Mesenteric fat pad (tissue), 1 donor: ENCODE results near the gene ILDR1. TPM values are rescaled to one million over a fixed set of nuclear protein-coding genes. Genes with fewer than 3 reads are reported as not detected.

ENCODE experiments used
- DNase-seq: peaks from one replicate; pipeline ENCODE4 v3.0.0-alpha.2; 2020; ENCODE audit warnings: low spot score
- total RNA-seq: library from RNA; stranded (reverse); fragmentation: NEBNext Ultra II Directional; extraction: Animal tissue kit (Norgen Biotek cat#: 25700); gene quantifications from one replicate; pipeline ENCODE4 v1.2.1, GENCODE V29; 2021
- donor health status: DM: yes; HTN: yes; CAD: no.

ILDR1 gene
- total RNA-seq, 1 donor from 2014 or later = not detected

GRCh38 chr3:121994551-121994950 lies 27.5 kb downstream of the ILDR1 start:
- DNase-seq = no peak

- no peak for DNase-seq
These were observed 29.2 kb downstream of the ILDR1 start for GRCh38 chr3:121992601-121993560.

- DNase-seq = no peak
These were observed 32.1 kb downstream of the ILDR1 start for GRCh38 chr3:121989943-121990342.

GRCh38 chr3:121988146-121988545 lies 33.9 kb downstream of the ILDR1 start:
- no peak for DNase-seq

DNA sequence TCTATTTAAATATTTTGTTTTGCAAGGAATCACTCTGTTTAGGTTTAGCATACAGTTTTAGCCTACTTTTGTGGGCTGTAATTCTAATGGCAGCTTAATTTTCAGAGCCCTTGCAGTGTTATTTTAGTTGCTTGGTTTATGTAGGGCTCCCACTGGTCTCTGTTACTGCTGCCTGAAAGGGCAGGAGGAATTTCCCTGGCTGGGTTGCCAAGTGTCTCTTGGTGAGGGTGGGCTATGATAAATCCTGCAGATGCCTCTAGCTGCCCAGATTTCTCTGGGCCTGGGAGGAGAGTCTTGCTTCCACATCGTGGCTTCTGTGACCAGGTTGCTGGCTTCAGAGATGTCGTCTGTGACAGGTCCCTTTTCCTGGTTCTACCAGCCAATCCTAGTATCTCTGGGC lies 36.2 kb downstream of the ILDR1 start:
- DNase-seq = no peak

DNA sequence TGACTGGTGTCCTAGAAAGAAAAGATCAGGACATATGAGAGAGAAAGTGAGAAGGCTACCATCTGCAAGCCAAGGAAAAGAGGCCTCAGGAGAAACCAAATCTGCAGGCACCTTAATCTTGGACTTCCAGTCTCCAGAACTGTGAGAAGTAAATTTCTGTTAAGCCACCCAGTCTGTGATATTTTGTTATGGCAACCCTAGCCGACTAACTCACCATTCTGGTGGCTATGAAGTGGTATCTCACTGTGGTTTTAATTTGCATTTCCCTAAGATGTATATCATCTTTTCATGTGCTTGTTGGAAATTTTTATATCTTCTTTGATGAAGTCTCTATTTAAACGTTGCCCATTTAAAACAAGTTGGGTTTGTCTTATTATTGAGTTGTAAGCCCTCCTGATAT lies 40.6 kb downstream of the ILDR1 start:
- no peak for DNase-seq

DNA sequence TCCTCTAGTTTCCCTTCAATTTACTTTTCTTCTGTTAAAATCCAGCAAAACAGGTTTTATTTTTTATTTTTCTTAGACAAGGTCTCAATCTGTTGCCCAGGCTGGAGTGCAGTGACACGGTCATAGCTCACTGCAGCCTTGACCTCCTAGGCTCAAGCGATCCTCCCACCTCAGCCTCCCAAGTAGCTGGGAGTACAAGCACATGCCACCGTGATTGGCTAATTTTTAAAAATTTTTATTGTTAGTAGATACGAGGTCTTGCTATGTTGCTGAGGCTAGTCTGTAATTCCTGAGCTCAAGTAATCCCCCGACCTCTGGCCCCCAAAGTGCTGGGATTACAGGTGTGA lies 41.6 kb downstream of the ILDR1 start:
- no peak for DNase-seq

- DNase-seq = no peak
These were observed 42.2 kb downstream of the ILDR1 start for GRCh38 chr3:121979734-121980449.

- no peak for DNase-seq
These were observed 42.8 kb downstream of the ILDR1 start for GRCh38 chr3:121979246-121979645.

- DNase-seq = no peak
These were observed 45.3 kb downstream of the ILDR1 start for GRCh38 chr3:121976727-121977126.

GRCh38 chr3:121975702-121976302 lies 46.2 kb downstream of the ILDR1 start:
- DNase-seq = no peak

DNA sequence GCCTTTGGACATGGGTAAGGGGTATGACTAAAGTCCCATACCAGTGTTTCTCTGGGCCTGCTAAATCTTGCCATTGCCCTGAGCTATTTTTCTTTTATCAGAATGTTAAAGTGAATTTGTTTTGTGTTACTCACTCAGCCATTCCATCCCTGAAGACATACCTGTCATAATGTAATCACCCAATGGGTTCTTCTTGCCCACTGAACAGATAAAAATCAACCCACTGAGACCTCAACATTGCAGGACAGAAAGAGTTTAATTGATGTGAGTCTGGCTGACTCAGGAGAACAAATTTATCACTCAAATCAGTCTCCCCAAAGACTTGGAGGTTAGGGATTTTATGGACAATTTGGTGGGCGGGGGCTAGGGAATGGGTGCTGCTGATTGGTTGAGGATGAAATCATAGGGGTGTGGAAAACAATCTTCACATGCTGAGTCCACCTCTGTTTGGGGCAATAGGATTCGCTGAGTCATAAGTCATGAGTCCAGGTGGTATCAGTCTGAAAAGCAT lies 47.4 kb downstream of the ILDR1 start:
- DNase-seq = no peak

GRCh38 chr3:121970047-121970446 lies 52.0 kb downstream of the ILDR1 start:
- DNase-seq = no peak

- no peak for DNase-seq
These were observed 52.4 kb downstream of the ILDR1 start for GRCh38 chr3:121969631-121970030.

DNA sequence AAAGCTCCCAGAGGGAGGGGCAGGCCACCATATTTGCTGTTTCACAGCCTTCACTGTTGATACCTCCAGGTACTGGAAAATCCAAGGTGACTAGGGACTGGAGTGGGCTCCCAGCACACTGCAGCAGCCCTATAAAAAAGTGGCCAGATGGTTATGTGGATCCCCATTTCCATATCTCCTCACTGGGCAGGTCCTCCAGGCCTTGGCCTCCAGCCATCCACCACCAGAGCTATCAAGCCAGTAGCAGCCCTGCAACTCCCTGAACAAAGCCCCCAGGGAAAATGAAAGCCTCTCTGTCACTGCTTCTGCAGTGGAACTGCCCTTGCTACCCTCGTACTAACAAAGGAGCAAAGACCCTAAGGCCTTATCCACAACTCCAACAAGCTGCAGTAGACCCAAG lies 58.4 kb downstream of the ILDR1 start:
- DNase-seq = no peak

DNA sequence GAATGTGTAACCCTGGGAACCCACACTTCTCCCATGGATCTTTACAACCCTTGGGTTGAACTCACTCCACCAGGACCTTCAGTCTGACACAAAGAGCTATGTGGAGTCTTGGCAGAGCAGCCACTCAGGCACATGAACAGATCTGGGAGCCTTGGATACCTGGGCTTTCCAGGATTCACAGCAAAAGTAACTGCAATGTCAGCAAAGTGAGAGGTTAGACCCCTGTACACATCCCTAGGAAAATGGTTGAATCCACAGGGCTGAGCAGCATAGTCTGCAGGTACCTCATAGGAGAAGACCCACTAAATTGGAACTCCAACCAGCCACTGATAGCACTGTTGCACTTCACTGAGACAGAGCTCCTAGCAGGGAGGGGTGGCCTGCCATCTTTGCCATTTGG lies 59.6 kb downstream of the ILDR1 start:
- no peak for DNase-seq

- DNase-seq = no peak
These were observed 60.8 kb downstream of the ILDR1 start for GRCh38 chr3:121961283-121961682.

- DNase-seq = no peak
These were observed 63.2 kb downstream of the ILDR1 start for GRCh38 chr3:121958801-121959200.

DNA sequence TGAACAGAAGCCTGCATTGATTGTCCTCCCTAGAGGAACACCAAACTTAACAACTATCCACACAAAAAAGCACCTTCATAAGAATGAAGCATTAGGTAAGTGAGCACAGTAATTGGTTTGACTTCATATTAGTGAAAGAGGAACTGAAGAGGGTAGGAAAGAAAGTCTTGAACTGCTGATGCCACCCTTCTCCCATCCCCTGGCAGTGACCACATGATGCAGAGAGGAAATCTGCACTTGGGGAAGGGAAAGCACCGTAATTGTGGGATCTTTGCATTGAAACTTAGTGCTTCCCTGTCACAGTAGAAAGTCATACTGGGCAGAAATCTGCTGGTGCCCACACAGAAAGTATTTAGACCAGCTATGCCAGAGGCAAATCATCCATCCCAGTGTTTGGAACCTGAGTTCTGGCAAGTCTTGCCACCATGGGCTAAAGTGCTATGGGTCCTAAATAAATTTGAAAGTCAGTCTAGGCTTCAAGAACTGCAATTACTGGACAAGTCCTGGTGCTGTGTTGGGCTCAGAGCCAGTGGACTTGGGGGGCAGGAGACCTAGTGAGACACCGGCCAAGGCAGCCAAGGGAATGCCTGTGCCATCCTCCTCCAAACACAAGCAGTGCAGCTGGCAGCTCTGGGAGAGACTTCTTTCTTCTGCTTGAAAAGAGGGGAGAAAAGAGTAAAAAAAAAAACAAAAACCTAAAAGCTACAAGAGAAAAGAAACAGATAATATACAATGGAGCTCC lies 64.2 kb downstream of the ILDR1 start:
- no peak for DNase-seq

DNA sequence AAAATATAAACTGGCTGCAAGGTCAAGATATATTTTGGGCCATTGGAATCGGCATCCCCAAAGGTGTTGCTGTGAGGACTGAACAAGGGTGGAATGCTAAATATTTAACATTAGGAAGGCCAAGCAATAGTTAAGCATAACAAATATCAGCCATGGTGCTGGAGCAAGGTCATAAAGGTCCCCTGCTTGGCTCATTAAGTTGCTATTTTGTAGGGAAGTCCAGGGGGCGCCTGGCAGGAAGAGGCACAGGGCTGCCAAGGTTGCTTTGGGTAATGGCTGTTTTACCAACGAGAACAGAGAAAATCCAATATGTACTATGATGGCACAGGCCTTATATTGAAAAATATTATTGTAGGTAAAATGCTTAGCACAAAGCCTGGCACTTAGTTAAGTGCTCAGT lies 65.7 kb downstream of the ILDR1 start:
- no peak for DNase-seq

DNA sequence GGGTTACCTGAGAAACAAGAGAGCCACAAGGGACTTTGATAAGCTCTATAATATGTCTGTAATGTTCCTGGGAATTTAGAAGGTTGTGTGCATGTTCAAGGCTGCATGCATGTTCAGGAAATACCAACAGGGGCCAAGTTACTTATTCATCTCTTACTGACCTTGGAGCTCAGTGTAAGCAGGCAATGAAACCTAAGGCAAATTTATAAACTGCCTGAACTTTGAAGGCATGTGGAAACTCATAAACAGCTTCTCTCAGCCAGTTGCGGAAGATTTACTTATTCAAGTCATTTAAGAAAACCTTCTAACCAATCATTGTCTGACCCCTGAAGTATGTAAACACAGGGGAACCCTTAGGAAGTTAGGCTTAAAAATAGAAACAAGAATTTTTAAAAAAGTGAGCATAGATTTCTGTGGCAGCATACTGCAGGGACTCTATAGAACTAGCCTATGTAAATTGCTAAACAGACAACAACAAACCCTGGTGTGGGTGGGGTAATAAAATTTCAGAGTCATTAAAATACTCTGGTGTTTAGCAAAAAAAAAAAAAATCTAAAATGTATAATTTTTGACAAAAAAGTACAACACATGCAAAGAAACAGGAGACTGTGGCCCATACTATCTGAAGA lies 70.6 kb downstream of the ILDR1 start:
- no peak for DNase-seq
